K562 (cell line): Measurements from ENCODE around the gene SMAD3. TPM values are rescaled to one million over a fixed set of nuclear protein-coding genes. Genes with fewer than 3 reads are reported as not detected.

Experiments used
- ATAC-seq: fragments of 200-7000 bp; cut with Tn5 transposase; 3 replicates; pipeline ENCODE4 v1.9.1; 2020; ENCODE audit warnings: moderate library complexity
- BruUV-seq: library from RNA; stranded (reverse); fragments of 400-500 nt; replicated peaks from 2 replicates; lab custom pipeline; 2021; lab: Mats Ljungman, UMichigan
- CTCF ChIA-PET: fragments of 300-600 bp; formaldehyde crosslinking; extraction: SDS; loops from one replicate; lab custom pipeline; 2021; ENCODE audit warnings: low intra/inter-chr PET ratio; lab: Yijun Ruan, JAX
- POLR2A ChIA-PET: fragments of 300-600, 350-650 bp; sonication (Branson Sonifier 250); formaldehyde crosslinking; extraction: SDS; loops from one replicate; lab custom pipeline; 2021; ENCODE audit warnings: antibody characterized with exemption, inconsistent platforms; lab: Yijun Ruan, JAX
- DNase-seq, 4 experiments: peaks; one replicate each; pipeline versions ENCODE4 v3.0.0 to v3.0.0-alpha.2; 2011 to 2018; ENCODE audit warnings: low spot score in 3 of 4, mixed read lengths in 3 of 4; ENCODE audit errors: extremely low read depth in 1 of 4
- FAIRE-seq: peaks from 2 replicates; lab custom pipeline; 2011; peaks lifted over from hg19 to GRCh38; lab: Jason Lieb, UNC
- H2AFZ ChIP-seq: 2 replicates; pipeline ENCODE4 v1.6.0; 2011; ENCODE audit warnings: low read depth, low read length, control low read depth, inconsistent platforms
- H3K27ac ChIP-seq: fragments of 200-600 bp; 3 replicates; pipeline ENCODE4 v1.8.0; 2011; ENCODE audit warnings: low read depth, mild to moderate bottlenecking, control low read depth, inconsistent platforms, low read length, moderate library complexity, mixed read lengths; ENCODE audit errors: extremely low read depth
- H3K27me3 ChIP-seq, 2 experiments: fragments of 300-600 bp in 1 of 2; 2 replicates in 1 of 2; 3 replicates in 1 of 2; pipeline versions ENCODE4 v1.6.0 to v1.8.0; 2011; ENCODE audit warnings: inconsistent platforms in 2 of 2, low read length in 2 of 2, mild to moderate bottlenecking in 1 of 2, mixed read lengths in 1 of 2, moderate library complexity in 1 of 2; ENCODE audit not compliant: control insufficient read depth in 2 of 2, insufficient read depth in 2 of 2
- H3K36me3 ChIP-seq: fragments of 300-600 bp; 3 replicates; pipeline ENCODE4 v1.8.0; 2011; ENCODE audit warnings: mild to moderate bottlenecking, low read length, inconsistent platforms; ENCODE audit not compliant: control insufficient read depth, insufficient read depth
- H3K4me1 ChIP-seq, 2 experiments: fragments of 200-600 bp in 1 of 2; replicated peaks in 1 of 2; 2 replicates in 1 of 2; 3 replicates in 1 of 2; pipeline versions ENCODE4 v1.5.1 to v1.8.0; 2011; ENCODE audit warnings: inconsistent platforms in 2 of 2, low read length in 2 of 2, mild to moderate bottlenecking in 1 of 2, mixed read lengths in 1 of 2, moderate library complexity in 1 of 2; ENCODE audit not compliant: control insufficient read depth in 2 of 2, insufficient read depth in 2 of 2
- H3K4me2 ChIP-seq: 2 replicates; pipeline ENCODE4 v1.6.1; 2011; ENCODE audit warnings: low read length, control low read depth, inconsistent platforms, mixed read lengths; ENCODE audit not compliant: insufficient read depth
- H3K4me3 ChIP-seq: fragments of 200-600 bp; sonication (generic), shearing (Covaris generic); 2 replicates; pipeline ENCODE4 v1.5.1; 2016; ENCODE audit warnings: control low read depth, inconsistent platforms
- H3K79me2 ChIP-seq: fragments of 200-600 bp; 3 replicates; pipeline ENCODE4 v1.8.0; 2011; ENCODE audit warnings: low read length, inconsistent platforms; ENCODE audit not compliant: control insufficient read depth, insufficient read depth
- H3K9ac ChIP-seq, 2 experiments: 2 replicates each; pipeline versions ENCODE4 v1.6.0 to v1.6.1; 2011; ENCODE audit warnings: low read depth in 2 of 2, low read length in 2 of 2, control low read depth in 1 of 2, inconsistent platforms in 1 of 2, mild to moderate bottlenecking in 1 of 2, mixed read lengths in 1 of 2; ENCODE audit not compliant: insufficient read depth in 1 of 2
- H3K9me1 ChIP-seq: one replicate; pipeline ENCODE4 v1.6.0; 2011; ENCODE audit warnings: inconsistent platforms, mild to moderate bottlenecking, low read length, moderate library complexity; ENCODE audit not compliant: control insufficient read depth, insufficient read depth
- H3K9me3 ChIP-seq: replicated peaks from 2 replicates; pipeline ENCODE4 v1.5.1; 2011; ENCODE audit warnings: low read depth, low read length, inconsistent platforms; ENCODE audit not compliant: control insufficient read depth, insufficient read depth
- H4K20me1 ChIP-seq: replicated peaks from 2 replicates; pipeline ENCODE4 v1.6.1; 2011; ENCODE audit warnings: low read length, inconsistent platforms, mixed read lengths; ENCODE audit not compliant: control insufficient read depth, insufficient read depth
- BDP1 ChIP-seq: IDR thresholded peaks from 3 replicates; pipeline ENCODE4 v1.6.1; 2011; ENCODE audit not compliant: insufficient read length, insufficient read depth
- L3MBTL2 ChIP-seq: fragments of 450-650 bp; IDR thresholded peaks from 2 replicates; pipeline ENCODE4 v1.6.1; 2016; ENCODE audit warnings: mild to moderate bottlenecking, moderate library complexity
- MAFK ChIP-seq: IDR thresholded peaks from 2 replicates; pipeline ENCODE4 v1.6.1; 2011; ENCODE audit warnings: low read length, improper control_type of control experiment
- MIER1 ChIP-seq: fragments of 450-650 bp; IDR thresholded peaks from 2 replicates; pipeline ENCODE4 v1.6.1; 2016; ENCODE audit warnings: antibody characterized with exemption, mild to moderate bottlenecking, low read depth
- TAF7 ChIP-seq: fragments of 450-650 bp; IDR thresholded peaks from 2 replicates; pipeline ENCODE4 v1.6.1; 2016; ENCODE audit warnings: missing genetic modification characterization, missing compliant biosample characterization
- TEAD4 ChIP-seq, 2 experiments: sonication (generic) in 1 of 2; formaldehyde crosslinking in 1 of 2; IDR thresholded peaks; 2 replicates each; pipeline versions ENCODE4 v1.6.1 to v1.8.0; 2012 to 2022; ENCODE audit warnings: borderline replicate concordance in 1 of 2, inconsistent platforms in 1 of 2, low read length in 1 of 2, mild to moderate bottlenecking in 1 of 2, missing genetic modification reagents in 1 of 2
- ZNF184 ChIP-seq: sonication (generic); formaldehyde crosslinking; IDR thresholded peaks from 2 replicates; pipeline ENCODE4 v1.5.0; 2020; ENCODE audit warnings: missing genetic modification reagents
- ZNF24 ChIP-seq: fragments of 450-650 bp; IDR thresholded peaks from 2 replicates; pipeline ENCODE4 v1.6.1; 2016
- ZNF79 ChIP-seq: fragments of 250-450 bp; sonication (Bioruptor Pico); IDR thresholded peaks from 2 replicates; pipeline ENCODE4 v1.4.0; 2020; ENCODE audit warnings: low read depth, mild to moderate bottlenecking, moderate library complexity
- WGBS: fragments of 100-300 bp; shearing (Covaris generic); methylation state at CpG from one replicate; pipeline ENCODE4 v1.1.6; 2016; ENCODE audit warnings: low coverage, mixed read lengths; ENCODE audit not compliant: insufficient coverage; ENCODE audit errors: missing lambda C conversion rate; 5-methylcytosine and 5-hydroxymethylcytosine counted together
- in situ Hi-C: fragments of 300-500 bp; cut with MboI; formaldehyde crosslinking; loops from 4 replicates; pipeline ENCODE4 v1.15.0; 2018; ENCODE audit warnings: inconsistent platforms, mixed read lengths
- intact Hi-C: fragments of 100-400 bp; cut with micrococcal nuclease; formaldehyde crosslinking; loops from 2 replicates; pipeline ENCODE4 v1.14.2; 2022
- polyA plus RNA-seq, 8 experiments: library from polyadenylated mRNA; depleted of rRNA in 4 of 8; stranded (reverse) in 5 of 8; unstranded in 3 of 8; fragments of >200 nt; fragmentation: Nextera tagmentation in 2 of 8; fragmentation: Illumina TruSeq in 1 of 8; extraction: Ambion mirVana in 2 of 8; extraction: Trizol in 1 of 8; gene quantifications; 2 replicates each; pipeline versions ENCODE4 v1.2.1 to v1.2.3, GENCODE V29; 2011 to 2014; ENCODE audit warnings: inconsistent platforms in 1 of 8, missing spikeins in 1 of 8
- total RNA-seq, 7 experiments: library from RNA; depleted of rRNA in 6 of 7; stranded (reverse); fragments of >200 nt in 6 of 7; fragmentation: Illumina TruSeq in 2 of 7; extraction: Trizol in 2 of 7; gene quantifications; 2 replicates each; pipeline versions ENCODE4 v1.2.1 to v1.2.3, GENCODE V29; 2011 to 2021; ENCODE audit warnings: low replicate concordance in 1 of 7
- TF ChIP-seq, protein P1 (sequence below): fragments of 250-450 bp; sonication (Bioruptor Pico); IDR thresholded peaks from 2 replicates; pipeline ENCODE4 v1.8.0; 2022; ENCODE audit warnings: moderate library complexity, mild to moderate bottlenecking, inconsistent platforms
- TF ChIP-seq, protein P2 (sequence below): fragments of 200-400 bp; formaldehyde crosslinking; IDR thresholded peaks from 2 replicates; pipeline ENCODE4 v1.6.1; 2017; ENCODE audit warnings: mild to moderate bottlenecking, low read depth, low read length, moderate library complexity

SMAD3 gene
- total and polyA plus RNA-seq, 9 of the 15 experiments (the other 6 are each of a cell fraction or from before 2014, with no cell fraction given): 4.3 to 39.2 (median 11.1) TPM

GRCh38 chr15:67142767-67143100 is 77.3 kb downstream of the SMAD3 start:
- Histone ChIP-seq H3K36me3 (no peaks in the 10 kb centered on the region), H3K9ac (peak overlapping the region in 1 of 2 experiments; percentile 11; a peak in 1 of 4 replicates), H3K4me2 (no peak overlapping the region), H2AFZ (no peak overlapping the region), H4K20me1 (peaks cover 29% of the 10 kb centered on the region), H3K79me2 (peaks cover 19% of the 10 kb centered on the region; the same call in 2 of the 3 replicates), H3K4me3 (no peak overlapping the region), H3K9me1 (no peaks in the 10 kb centered on the region), H3K27ac (no peak overlapping the region), H3K27me3 (no peaks in the 10 kb centered on the region), H3K9me3 (no peaks in the 10 kb centered on the region), H3K4me1 (peaks cover 12 to 14% of the 10 kb centered on the region in 2 experiments)
- DNase-seq: no peak
- ChIA-PET CTCF (no interaction called here), POLR2A (interaction anchor here (0.9 to 1.2 kb wide), 2 partner anchors 17 to 19 kb away, joined by 3 to 4 read pairs; no protein-coding TSS in a partner anchor)
- intact Hi-C loops: no loop called here
- FAIRE-seq: no peak
- 74% methylated on average over 6 of the region's 6 CpGs for WGBS
- in situ Hi-C loops: no loop called here
- TF ChIP-seq ZNF24 (no peak), MAFK (no peak), TAF7 (tag) (no peak), L3MBTL2 (no peak), ZNF184 (CRISPR knock-in tag) (no peak), MIER1 (no peak), TEAD4 (IDR thresholded peaks at IDR 0.05; ENCODE audit: low read length) (no peak), TEAD4 (CRISPR knock-in tag; IDR thresholded peaks at IDR 0.05; ENCODE audit: borderline replicate concordance) (no peak), ZNF79 (CRISPR knock-in tag) (no peak), BDP1 (no peak)
- TF ChIP-seq, protein P1, sequence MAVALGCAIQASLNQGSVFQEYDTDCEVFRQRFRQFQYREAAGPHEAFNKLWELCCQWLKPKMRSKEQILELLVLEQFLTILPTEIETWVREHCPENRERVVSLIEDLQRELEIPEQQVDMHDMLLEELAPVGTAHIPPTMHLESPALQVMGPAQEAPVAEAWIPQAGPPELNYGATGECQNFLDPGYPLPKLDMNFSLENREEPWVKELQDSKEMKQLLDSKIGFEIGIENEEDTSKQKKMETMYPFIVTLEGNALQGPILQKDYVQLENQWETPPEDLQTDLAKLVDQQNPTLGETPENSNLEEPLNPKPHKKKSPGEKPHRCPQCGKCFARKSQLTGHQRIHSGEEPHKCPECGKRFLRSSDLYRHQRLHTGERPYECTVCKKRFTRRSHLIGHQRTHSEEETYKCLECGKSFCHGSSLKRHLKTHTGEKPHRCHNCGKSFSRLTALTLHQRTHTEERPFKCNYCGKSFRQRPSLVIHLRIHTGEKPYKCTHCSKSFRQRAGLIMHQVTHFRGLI (CRISPR knock-in tag): no peak
- TF ChIP-seq, protein P2, sequence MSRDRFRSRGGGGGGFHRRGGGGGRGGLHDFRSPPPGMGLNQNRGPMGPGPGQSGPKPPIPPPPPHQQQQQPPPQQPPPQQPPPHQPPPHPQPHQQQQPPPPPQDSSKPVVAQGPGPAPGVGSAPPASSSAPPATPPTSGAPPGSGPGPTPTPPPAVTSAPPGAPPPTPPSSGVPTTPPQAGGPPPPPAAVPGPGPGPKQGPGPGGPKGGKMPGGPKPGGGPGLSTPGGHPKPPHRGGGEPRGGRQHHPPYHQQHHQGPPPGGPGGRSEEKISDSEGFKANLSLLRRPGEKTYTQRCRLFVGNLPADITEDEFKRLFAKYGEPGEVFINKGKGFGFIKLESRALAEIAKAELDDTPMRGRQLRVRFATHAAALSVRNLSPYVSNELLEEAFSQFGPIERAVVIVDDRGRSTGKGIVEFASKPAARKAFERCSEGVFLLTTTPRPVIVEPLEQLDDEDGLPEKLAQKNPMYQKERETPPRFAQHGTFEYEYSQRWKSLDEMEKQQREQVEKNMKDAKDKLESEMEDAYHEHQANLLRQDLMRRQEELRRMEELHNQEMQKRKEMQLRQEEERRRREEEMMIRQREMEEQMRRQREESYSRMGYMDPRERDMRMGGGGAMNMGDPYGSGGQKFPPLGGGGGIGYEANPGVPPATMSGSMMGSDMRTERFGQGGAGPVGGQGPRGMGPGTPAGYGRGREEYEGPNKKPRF: no peak
- BruUV-seq: no TSS peak
- ATAC-seq: no peak
